Heart right ventricle (tissue), 16 donors: ENCODE data around the gene KY. TPM values are rescaled to one million over a fixed set of nuclear protein-coding genes. Genes with fewer than 3 reads are reported as not detected.

Experiments used
- ATAC-seq, 8 donors: fragments of 200-7000 bp; cut with Tn5 transposase; one replicate each; pipeline ENCODE4 v1.9.1; 2020; ENCODE audit warnings: mild to moderate bottlenecking in 8 of 8, moderate library complexity in 8 of 8, moderate number of reproducible peaks in 1 of 8
- DNase-seq, 2 donors: peaks; one replicate each; pipeline ENCODE4 v3.0.0-alpha.2; 2020
- H3K27ac ChIP-seq, 10 donors: fragments of 200-600 bp; sonication (generic) in 2 of 10; one replicate each; pipeline versions ENCODE4 v1.5.0 to v1.8.0; 2020 to 2022; ENCODE audit warnings: mild to moderate bottlenecking in 3 of 10
- H3K27me3 ChIP-seq, 7 donors: fragments of 200-600 bp; one replicate each; pipeline ENCODE4 v1.8.0; 2021 to 2022; ENCODE audit warnings: mild to moderate bottlenecking in 2 of 7
- H3K36me3 ChIP-seq, 9 donors: fragments of 200-600 bp; sonication (generic) in 1 of 9; one replicate each; pipeline versions ENCODE4 v1.5.0 to v1.8.0; 2020 to 2022; ENCODE audit warnings: mild to moderate bottlenecking in 2 of 9
- H3K4me1 ChIP-seq, 9 donors: fragments of 200-600 bp; sonication (generic) in 1 of 9; one replicate each; pipeline versions ENCODE4 v1.5.0 to v1.8.0; 2020 to 2022; ENCODE audit warnings: mild to moderate bottlenecking in 4 of 9
- H3K4me3 ChIP-seq, 10 donors: fragments of 200-600 bp; sonication (generic) in 2 of 10; one replicate each; pipeline versions ENCODE4 v1.5.0 to v1.8.0; 2020 to 2022; ENCODE audit warnings: mild to moderate bottlenecking in 7 of 10, moderate library complexity in 2 of 10
- H3K9me3 ChIP-seq, 11 donors: fragments of 200-600 bp in 10 of 11; sonication (generic) in 2 of 11; one replicate each; pipeline versions ENCODE4 v1.5.0 to v1.8.0; 2013 to 2022; ENCODE audit warnings: mild to moderate bottlenecking in 2 of 11, control low read depth in 1 of 11, moderate library complexity in 1 of 11
- WGBS, 2 donors: extraction: QIAGEN DNeasy Blood & Tissue Kit; methylation state at CpG; one replicate each; pipeline ENCODE4 v1.1.7; 2013; ENCODE audit warnings: inconsistent platforms in 1 of 2; 5-methylcytosine and 5-hydroxymethylcytosine counted together
- intact Hi-C, 10 donors: fragments of 100-400 bp; cut with DNase I; formaldehyde crosslinking; loops; one replicate each; pipeline versions ENCODE4 v1.11.1 to v1.14.2; 2022
- polyA plus RNA-seq, 2 donors: library from polyadenylated mRNA; stranded (reverse); fragments of 200-250 nt; gene quantifications; one replicate each; pipeline ENCODE4 v1.2.3, GENCODE V29; 2013
- total RNA-seq, 10 donors: library from RNA; stranded (reverse); fragmentation: NEBNext Ultra II Directional in 3 of 10; extraction: Animal tissue kit (Norgen Biotek cat#: 25700) in 3 of 10; gene quantifications; one replicate each; pipeline versions ENCODE4 v1.2.1 to v1.2.4, GENCODE V29; 2021 to 2023
- TF ChIP-seq, protein P1 (sequence below), 9 donors: fragments of 200-600 bp; sonication (generic) in 2 of 9; IDR thresholded peaks; one replicate each; pipeline versions ENCODE4 v1.5.0 to v1.8.0; 2021 to 2022; ENCODE audit warnings: antibody characterized with exemption in 9 of 9, mild to moderate bottlenecking in 5 of 9, moderate library complexity in 1 of 9
- donor health status: Arrhythmogenic right ventricular cardiomyopathy.
- donor health status: ischemic (EF 13 %, LVEDD 7.1; RV severe dilation, severe dysfunction).
- donor health status: healthy with polysubstance abuse.
- donor health status: DM: no; HTN: yes; CAD: no.
- donor health status: DM: no; HTN: no; CAD: no.
- donor health status: ischemic (EF 25% LVEDD 6.9; RV normal size, moderate dysfunction).
- donor health status: ischemic (EF 25% LVEDD 5.7; RV mildly dilated, moderate dysfunction).
- donor health status: healthy.
- donor health status: DM: yes; HTN: yes; CAD: no.
- donor health status: Ischemic cardiomyopathy.
- donor health status: ischemic (EF 35%, LVEDD 5.7; RV mildly dilated, moderate dysfunction).
- donor health status: nonischemic (EF 11% LVEDD 7.7; RV severe dilation, severe dysfunction).
- donor health status: DM: yes; HTN: yes; CAD: no.
- donor health status: PGD.
- donor health status: ischemic (EF 29% LVEDD 5.4; RV normal size, mild dysfunction).
- donor health status: nonischemic (EF 23%, LVEDD 6.1; RV moderate dilation, normal function).

Gene KY
- total and polyA plus RNA-seq, 12 donors, result 0.46 to 24.3 (median 8.2) TPM

DNA sequence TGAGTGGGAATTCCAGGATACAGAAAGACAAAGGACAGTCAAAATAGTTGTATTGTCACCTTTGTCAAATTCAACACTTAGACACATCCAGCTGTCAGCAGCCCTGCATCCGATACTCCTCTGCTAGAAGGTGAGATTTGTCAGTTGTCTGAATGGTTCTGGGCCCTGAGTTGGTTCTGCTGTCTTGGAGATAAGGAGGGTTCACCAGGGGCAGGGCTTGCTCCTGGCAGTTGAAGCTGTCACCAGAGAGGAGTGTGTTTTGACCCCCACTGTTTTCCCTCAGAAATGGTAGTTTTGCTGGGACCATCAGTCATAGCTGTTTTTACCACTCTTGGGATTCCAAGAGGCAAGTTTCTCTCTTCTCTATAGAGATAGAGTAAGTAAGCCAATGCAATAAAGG lies 3.2 kb upstream of the KY start:
- Histone ChIP-seq H3K36me3 (no peaks in the 10 kb centered on the region), H3K27ac (no peak overlapping the region), H3K4me1 (peaks cover 0 to 30% (median 12%) of the 10 kb centered on the region in 9 donors), H3K27me3 (peaks cover 0 to 24% (median 5%) of the 10 kb centered on the region in 7 donors), H3K9me3 (no peaks in the 10 kb centered on the region), H3K4me3 (no peak overlapping the region)
- TF ChIP-seq, protein P1, sequence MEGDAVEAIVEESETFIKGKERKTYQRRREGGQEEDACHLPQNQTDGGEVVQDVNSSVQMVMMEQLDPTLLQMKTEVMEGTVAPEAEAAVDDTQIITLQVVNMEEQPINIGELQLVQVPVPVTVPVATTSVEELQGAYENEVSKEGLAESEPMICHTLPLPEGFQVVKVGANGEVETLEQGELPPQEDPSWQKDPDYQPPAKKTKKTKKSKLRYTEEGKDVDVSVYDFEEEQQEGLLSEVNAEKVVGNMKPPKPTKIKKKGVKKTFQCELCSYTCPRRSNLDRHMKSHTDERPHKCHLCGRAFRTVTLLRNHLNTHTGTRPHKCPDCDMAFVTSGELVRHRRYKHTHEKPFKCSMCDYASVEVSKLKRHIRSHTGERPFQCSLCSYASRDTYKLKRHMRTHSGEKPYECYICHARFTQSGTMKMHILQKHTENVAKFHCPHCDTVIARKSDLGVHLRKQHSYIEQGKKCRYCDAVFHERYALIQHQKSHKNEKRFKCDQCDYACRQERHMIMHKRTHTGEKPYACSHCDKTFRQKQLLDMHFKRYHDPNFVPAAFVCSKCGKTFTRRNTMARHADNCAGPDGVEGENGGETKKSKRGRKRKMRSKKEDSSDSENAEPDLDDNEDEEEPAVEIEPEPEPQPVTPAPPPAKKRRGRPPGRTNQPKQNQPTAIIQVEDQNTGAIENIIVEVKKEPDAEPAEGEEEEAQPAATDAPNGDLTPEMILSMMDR (IDR thresholded peaks at IDR 0.05), result no peak
- ATAC-seq (no peak), DNase-seq (no peak)
- 56 to 59% methylated on average over 1 of the region's 1 CpG for WGBS, 2 donors
- intact Hi-C loops, result loop anchor here in 4 of 10 donors (5.0 to 10.0 kb wide), 4 partner anchors 38 to 103 kb away; no protein-coding TSS in a partner anchor

DNA sequence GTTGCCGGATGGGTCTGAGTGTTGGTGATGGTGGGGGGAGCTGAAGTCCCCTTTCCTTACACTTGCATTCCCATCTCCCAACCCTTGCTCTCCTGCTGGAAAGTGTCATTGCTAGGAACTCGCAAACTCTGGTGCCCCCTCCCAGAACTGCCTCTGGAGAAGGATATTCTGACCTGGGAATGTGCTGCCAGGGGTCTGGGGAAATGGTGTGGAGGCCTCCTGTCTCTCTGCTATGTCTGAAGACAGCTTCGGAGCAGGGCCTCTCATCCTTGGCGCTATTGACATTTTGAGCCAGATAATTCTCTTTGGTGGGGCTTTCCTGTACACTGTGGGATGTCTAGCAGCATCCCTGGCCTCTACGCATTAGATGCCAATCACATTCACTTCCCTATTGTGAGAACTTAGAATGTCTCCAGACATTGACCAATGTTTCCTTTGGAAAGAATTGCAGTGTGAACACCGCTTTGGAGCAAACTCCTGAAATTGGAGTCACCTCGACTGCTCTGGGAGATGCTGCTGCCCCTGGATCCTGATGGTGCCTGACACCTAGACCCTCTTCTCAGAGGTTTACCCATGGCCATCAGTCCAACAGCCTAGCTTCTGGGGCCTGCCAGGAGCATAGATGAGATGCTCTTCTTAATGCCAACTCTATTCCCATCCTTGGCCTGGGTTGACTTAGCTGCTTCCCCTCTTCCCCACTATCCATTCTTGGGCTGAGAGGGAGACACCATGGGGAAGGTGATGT lies 2.2 kb upstream of the KY start:
- TF ChIP-seq, protein P1 (IDR thresholded peaks at IDR 0.05), result no peak
- Histone ChIP-seq H3K27me3 (peaks cover 0 to 24% (median 5%) of the 10 kb centered on the region in 7 donors), H3K36me3 (no peaks in the 10 kb centered on the region), H3K4me1 (peaks cover 0 to 30% (median 15%) of the 10 kb centered on the region in 9 donors), H3K27ac (no peak overlapping the region), H3K9me3 (no peaks in the 10 kb centered on the region), H3K4me3 (no peak overlapping the region)
- 82 to 86% methylated on average over 7 of the region's 7 CpGs for WGBS, 2 donors
- intact Hi-C loops, result loop anchor here in 4 of 10 donors (5.0 to 10.0 kb wide), 4 partner anchors 39 to 104 kb away; no protein-coding TSS in a partner anchor
- ATAC-seq (no peak), DNase-seq (no peak)

DNA sequence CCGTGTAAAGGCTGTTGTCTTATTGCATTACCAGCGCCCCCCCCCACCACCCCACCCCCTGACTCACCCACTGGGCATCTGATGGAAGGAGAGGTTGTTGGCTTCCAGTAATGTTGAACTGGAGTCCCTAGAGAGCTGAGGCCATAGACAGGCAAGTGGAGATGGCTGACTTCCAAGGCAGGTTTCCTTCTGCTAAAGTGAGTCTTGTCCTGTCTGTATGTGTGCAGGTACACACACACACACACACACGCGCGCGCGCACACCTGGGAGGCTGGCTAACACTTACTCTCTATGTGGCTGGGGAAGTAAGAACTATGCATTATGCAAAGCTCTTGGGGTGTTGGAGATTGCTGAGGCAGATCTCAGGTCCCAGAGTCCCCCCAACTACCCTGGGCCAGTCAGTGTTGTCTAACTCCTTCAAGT lies 1.6 kb upstream of the KY start:
- WGBS, 2 donors, result 77 to 83% methylated on average over 7 of the region's 7 CpGs

DNA sequence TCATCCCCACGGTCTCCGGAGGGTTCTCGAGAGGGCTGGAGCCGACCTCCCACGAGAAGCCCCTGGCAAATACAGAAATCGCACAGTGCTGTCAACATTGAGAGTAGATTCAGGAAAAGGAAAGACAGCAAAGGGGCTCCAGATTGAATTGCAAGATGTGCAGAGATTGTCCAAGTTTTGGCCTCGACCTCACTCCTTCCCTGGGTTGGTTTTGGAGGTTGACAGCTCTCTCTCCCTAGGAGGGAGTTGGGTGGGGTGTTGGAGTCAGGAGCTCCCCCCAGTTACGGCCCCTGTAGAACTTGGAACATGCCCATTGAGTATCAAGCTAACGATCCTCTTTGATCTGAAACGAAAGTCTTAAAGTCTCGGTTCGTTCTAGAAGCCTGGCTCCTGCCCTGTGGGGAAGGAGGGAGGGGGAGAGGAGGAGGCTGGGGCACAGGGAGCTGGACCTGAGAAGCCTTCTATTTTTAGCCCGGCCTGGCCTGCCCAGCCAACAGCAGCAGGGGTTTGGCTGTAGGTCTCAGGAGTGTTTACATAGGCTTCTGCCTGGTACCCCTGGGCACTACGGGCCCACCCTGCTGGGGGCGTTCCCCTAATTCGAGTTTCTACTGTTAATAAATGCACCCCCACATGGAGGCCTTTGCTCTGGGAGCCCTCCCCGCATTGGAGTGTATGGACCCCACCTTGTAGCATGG lies 672 bp upstream of the KY start:
- DNase-seq (peak; percentile 55 to 67), ATAC-seq (peak; percentile 76 to 95 (median 90))
- Histone ChIP-seq H3K36me3 (no peaks in the 10 kb centered on the region), H3K4me1 (peaks cover 0 to 33% (median 15%) of the 10 kb centered on the region in 9 donors), H3K9me3 (no peaks in the 10 kb centered on the region), H3K27ac (peak overlapping the region; percentile 75 to 94 (median 88)), H3K4me3 (peak overlapping the region; percentile 40 to 64 (median 58)), H3K27me3 (peaks cover 0 to 24% (median 5%) of the 10 kb centered on the region in 7 donors)
- WGBS, 2 donors, result 9 to 11% methylated on average over 17 of the region's 17 CpGs
- TF ChIP-seq, protein P1 (IDR thresholded peaks at IDR 0.05), result no peak
- intact Hi-C loops, result loop anchor here in 6 of 10 donors (2.0 to 10.0 kb wide), 6 partner anchors 41 to 106 kb away; no protein-coding TSS in a partner anchor

More for the DNA sequence above, 1.6 kb upstream of the KY start:
- H3K27me3 ChIP-seq, result peaks cover 0 to 24% (median 5%) of the 10 kb centered on the region in 7 donors
- H3K4me3 ChIP-seq, result no peak overlapping the region
- TF ChIP-seq, protein P1 (IDR thresholded peaks at IDR 0.05), result no peak
- intact Hi-C loops, result loop anchor here in 4 of 10 donors (5.0 to 10.0 kb wide), 4 partner anchors 40 to 105 kb away; no protein-coding TSS in a partner anchor
- ATAC-seq, result no peak
- peak overlapping the region in 2 of 10 donors; percentile 88 to 90 for H3K27ac ChIP-seq
- no peaks in the 10 kb centered on the region for H3K9me3 ChIP-seq
- DNase-seq, result no peak
- no peaks in the 10 kb centered on the region for H3K36me3 ChIP-seq
- peaks cover 0 to 30% (median 15%) of the 10 kb centered on the region in 9 donors for H3K4me1 ChIP-seq
